BLaER1 (cell line): Measurements from ENCODE around the gene MANSC4.

Experiments used
- H3K27ac ChIP-seq: shearing (Covaris generic); formaldehyde crosslinking; 2 replicates; pipeline ENCODE4 v1.8.1; 2022
- H3K27me3 ChIP-seq: shearing (Covaris generic); formaldehyde crosslinking; 2 replicates; pipeline ENCODE4 v1.8.1; 2022
- H3K36me3 ChIP-seq: shearing (Covaris generic); formaldehyde crosslinking; 2 replicates; pipeline ENCODE4 v1.8.1; 2022
- H3K4me1 ChIP-seq: shearing (Covaris generic); formaldehyde crosslinking; 2 replicates; pipeline ENCODE4 v1.8.1; 2022
- H3K4me2 ChIP-seq: shearing (Covaris generic); formaldehyde crosslinking; 2 replicates; pipeline ENCODE4 v1.8.1; 2022
- H3K4me3 ChIP-seq: shearing (Covaris generic); formaldehyde crosslinking; 2 replicates; pipeline ENCODE4 v1.8.1; 2022
- H3K9ac ChIP-seq: shearing (Covaris generic); formaldehyde crosslinking; 2 replicates; pipeline ENCODE4 v1.8.1; 2022
- H3K9me3 ChIP-seq: shearing (Covaris generic); formaldehyde crosslinking; 2 replicates; pipeline ENCODE4 v1.8.1; 2022
- H4K20me1 ChIP-seq: shearing (Covaris generic); formaldehyde crosslinking; 2 replicates; pipeline ENCODE4 v1.8.1; 2022
- Cebpa-rat ChIP-seq: shearing (Covaris generic); IDR thresholded peaks from 2 replicates; pipeline ENCODE4 v1.8.1; 2022

The MANSC4 gene

DNA sequence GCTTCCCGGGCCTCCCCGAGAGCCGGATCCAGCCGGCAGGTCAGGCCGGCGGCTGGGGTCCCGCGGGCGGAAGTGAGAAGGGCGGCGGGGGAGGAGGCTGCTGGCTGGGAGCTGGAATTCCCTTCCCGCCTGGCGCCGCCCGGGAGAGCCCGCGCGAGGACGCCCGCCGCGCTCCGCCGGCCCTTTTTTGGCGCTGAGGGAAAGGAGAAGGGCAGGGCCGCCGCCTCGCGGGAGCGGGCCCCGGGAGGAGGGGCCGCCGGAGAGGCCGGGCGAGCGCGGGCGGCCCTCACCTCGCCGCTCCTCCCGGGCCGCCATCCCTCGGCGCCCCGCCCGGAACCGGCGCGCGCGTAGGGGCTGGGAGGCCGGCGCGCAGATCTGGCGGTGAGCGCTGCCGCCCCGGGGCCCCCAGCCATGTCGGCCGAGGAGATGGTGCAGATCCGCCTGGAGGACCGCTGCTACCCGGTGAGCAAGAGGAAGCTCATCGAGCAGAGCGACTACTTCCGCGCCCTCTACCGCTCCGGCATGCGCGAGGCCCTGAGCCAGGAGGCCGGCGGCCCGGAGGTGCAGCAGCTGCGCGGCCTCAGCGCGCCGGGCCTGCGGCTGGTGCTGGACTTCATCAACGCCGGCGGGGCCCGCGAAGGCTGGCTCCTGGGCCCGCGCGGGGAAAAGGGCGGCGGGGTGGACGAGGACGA lies at the start of gene MANSC4, which contains the start of gene KLHL42:
Gene MANSC4, minus strand, starts transcription at position 317 of the 692 bp plus-strand sequence. CDS start 8,960 bp downstream, outside the sequence.
Gene KLHL42, plus strand, starts transcription at position 314 of the 692 bp plus-strand sequence. Its CDS starts 98 bp downstream, at position 412.
- Histone ChIP-seq H3K4me1 (peaks cover 31% of the 10 kb centered on the region), H3K27ac (peak within 1 kb of the TSS; percentile 95)

DNA sequence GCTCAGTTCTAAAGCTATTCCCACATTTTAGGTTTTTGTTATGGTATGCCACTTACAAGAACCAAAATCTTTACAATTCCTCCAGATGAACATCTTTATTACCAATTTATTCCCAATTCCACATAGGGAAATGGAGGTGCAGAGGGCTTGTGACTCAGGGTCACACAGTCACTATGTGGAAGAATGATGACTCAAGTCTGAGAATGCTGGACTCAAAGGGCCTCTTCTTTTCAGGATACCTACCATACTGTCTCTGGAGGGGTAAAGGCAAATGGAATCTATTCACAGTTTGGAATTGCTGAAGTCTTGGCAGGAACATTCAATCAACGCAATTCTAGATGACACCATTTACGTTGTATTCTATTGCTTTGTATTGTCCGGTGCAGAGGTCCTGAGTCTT lies 48.2 kb upstream of the MANSC4 start:
- Histone ChIP-seq H3K36me3 (no peaks in the 10 kb centered on the region), H3K4me1 (no peaks in the 10 kb centered on the region), H3K9ac (no peak overlapping the region), H3K4me2 (no peak overlapping the region), H3K4me3 (no peak overlapping the region), H3K27me3 (no peaks in the 10 kb centered on the region), H3K27ac (no peak overlapping the region), H4K20me1 (no peaks in the 10 kb centered on the region), H3K9me3 (no peaks in the 10 kb centered on the region)
- no peak for TF ChIP-seq Cebpa-rat

More for the DNA sequence above, at the start of gene MANSC4, which contains the start of gene KLHL42:
- Histone ChIP-seq H3K4me2 (peak within 1 kb of the TSS; percentile 94), H3K27me3 (no peaks in the 10 kb centered on the region), H4K20me1 (no peaks in the 10 kb centered on the region), H3K9me3 (peaks cover 5% of the 10 kb centered on the region; the same call in 1 of the 2 replicates), H3K36me3 (peaks cover 21% of the 10 kb centered on the region), H3K4me3 (peak within 1 kb of the TSS; percentile 79), H3K9ac (peak within 1 kb of the TSS; percentile 93)
- TF ChIP-seq Cebpa-rat: no peak

DNA sequence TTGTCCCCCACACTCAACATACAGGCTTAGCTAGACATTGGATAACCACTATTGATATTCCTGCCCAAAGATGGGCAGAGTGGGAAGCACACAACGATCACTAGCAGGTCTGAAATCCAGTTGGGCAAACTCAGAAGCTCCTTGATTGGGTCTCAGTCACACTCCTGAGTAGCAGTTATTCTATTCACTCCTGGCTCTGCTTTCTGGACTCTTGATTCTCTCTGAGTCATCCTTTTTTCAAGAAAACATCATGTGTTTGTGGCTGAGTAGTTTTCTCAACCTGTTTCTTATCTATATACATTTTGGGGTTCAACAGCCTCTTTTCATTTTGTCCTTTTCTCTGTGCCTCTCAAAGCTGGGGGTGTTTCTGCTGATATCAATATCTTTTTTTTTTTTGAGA lies 46.0 kb upstream of the MANSC4 start:
- Histone ChIP-seq H3K4me3 (no peak overlapping the region), H4K20me1 (no peaks in the 10 kb centered on the region), H3K4me2 (no peak overlapping the region), H3K27ac (no peak overlapping the region), H3K9ac (no peak overlapping the region), H3K36me3 (no peaks in the 10 kb centered on the region), H3K4me1 (no peaks in the 10 kb centered on the region), H3K9me3 (no peaks in the 10 kb centered on the region), H3K27me3 (no peaks in the 10 kb centered on the region)
- TF ChIP-seq Cebpa-rat: no peak

DNA sequence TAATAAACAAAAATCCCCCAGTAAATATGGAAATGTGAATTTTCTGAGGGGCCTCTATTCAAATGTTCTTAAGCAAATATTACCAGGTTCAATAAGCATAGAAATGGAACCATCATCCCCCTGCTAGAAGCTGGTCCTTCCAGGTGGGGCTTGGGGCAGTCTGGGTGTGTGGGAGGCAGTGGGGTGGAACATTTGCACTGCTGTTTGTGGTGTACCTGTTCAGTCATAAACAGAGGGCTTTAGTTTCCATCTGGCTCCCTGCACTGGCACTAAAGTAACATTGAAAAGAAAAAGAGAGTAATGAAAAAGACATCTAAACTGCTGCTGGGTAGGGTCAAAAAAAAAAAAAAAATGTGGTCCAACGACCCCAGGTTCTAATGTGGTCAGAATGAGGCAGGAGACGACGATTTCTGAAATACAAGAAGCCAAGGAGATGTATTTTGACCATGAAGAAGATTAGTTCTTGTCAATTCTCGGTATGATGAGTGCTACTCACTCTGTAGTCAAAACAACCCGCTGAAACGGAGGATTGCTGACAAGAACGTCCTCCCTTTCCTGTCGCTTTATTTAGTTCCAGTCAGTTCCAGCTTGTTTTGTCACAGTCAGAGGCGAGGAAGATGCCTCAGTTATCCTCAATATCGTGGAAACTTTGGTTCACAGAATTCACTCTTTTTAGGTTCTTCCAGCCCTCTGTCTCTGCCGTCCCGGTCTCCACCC lies 44.2 kb upstream of the MANSC4 start:
- Histone ChIP-seq H3K9ac (no peak overlapping the region), H3K27ac (no peak overlapping the region), H4K20me1 (no peaks in the 10 kb centered on the region), H3K4me3 (no peak overlapping the region), H3K36me3 (no peaks in the 10 kb centered on the region), H3K9me3 (no peaks in the 10 kb centered on the region), H3K4me2 (no peak overlapping the region), H3K27me3 (no peaks in the 10 kb centered on the region), H3K4me1 (no peaks in the 10 kb centered on the region)
- no peak for TF ChIP-seq Cebpa-rat

DNA sequence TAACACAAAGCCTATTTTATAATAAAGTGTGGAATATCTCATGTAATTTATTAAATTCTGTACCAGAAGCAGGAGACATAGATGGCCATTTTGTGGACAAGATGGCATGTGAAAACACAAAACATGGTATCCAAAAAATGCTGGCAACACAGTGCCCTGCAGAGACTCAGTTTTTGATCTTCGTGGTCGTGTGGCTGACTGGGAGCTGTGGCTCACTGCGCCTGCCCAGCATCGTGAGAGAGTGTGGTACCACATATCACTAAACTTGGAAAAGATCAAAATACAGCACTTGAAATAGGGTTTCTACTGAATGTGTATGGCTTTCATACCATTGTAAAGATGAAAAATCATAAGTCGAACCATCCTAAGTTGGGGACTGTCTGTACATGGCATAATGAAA lies 43.0 kb upstream of the MANSC4 start:
- no peak overlapping the region for H3K27ac ChIP-seq

DNA sequence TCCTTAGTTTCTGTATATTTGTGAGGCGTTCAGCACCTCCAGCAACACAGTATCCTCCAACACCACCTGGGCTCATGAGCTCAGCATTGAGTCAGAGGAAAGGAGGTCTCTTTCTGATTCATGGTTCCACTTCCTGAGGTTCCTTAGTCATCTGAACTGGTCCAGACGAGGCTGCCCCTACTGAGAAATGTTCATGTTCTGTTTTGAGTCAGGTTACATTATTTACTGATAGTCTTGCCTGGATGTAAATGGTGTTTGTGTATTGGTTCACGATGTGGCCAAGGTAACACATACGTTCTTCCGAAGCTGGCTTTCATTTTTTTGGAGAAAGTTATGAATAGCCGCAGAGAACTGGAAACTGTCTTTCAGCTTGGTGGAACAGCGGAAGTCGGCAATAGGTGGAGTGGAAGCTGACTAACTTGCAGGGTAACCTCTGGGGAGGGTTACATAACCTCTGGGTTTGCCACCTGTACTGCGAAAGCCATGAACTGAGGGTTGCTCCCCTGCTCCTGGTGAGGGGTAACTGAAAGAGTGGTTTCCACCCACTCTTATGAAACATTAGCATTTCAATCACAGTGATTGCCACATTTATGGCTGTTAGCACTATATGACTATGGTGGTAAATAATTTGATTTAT lies 42.2 kb upstream of the MANSC4 start:
- H3K4me2 ChIP-seq: no peak overlapping the region
- no peaks in the 10 kb centered on the region for H3K4me1 ChIP-seq
- H3K9me3 ChIP-seq: no peaks in the 10 kb centered on the region
- TF ChIP-seq Cebpa-rat: no peak
- no peak overlapping the region for H3K4me3 ChIP-seq
- H4K20me1 ChIP-seq: no peaks in the 10 kb centered on the region
- H3K27ac ChIP-seq: no peak overlapping the region
- H3K27me3 ChIP-seq: no peaks in the 10 kb centered on the region
- no peak overlapping the region for H3K9ac ChIP-seq
- no peaks in the 10 kb centered on the region for H3K36me3 ChIP-seq

More for the DNA sequence above, 43.0 kb upstream of the MANSC4 start:
- Histone ChIP-seq H3K4me1 (no peaks in the 10 kb centered on the region), H3K27me3 (no peaks in the 10 kb centered on the region), H4K20me1 (no peaks in the 10 kb centered on the region), H3K9me3 (no peaks in the 10 kb centered on the region), H3K4me2 (no peak overlapping the region), H3K9ac (no peak overlapping the region), H3K4me3 (no peak overlapping the region), H3K36me3 (no peaks in the 10 kb centered on the region)
- TF ChIP-seq Cebpa-rat: no peak

DNA sequence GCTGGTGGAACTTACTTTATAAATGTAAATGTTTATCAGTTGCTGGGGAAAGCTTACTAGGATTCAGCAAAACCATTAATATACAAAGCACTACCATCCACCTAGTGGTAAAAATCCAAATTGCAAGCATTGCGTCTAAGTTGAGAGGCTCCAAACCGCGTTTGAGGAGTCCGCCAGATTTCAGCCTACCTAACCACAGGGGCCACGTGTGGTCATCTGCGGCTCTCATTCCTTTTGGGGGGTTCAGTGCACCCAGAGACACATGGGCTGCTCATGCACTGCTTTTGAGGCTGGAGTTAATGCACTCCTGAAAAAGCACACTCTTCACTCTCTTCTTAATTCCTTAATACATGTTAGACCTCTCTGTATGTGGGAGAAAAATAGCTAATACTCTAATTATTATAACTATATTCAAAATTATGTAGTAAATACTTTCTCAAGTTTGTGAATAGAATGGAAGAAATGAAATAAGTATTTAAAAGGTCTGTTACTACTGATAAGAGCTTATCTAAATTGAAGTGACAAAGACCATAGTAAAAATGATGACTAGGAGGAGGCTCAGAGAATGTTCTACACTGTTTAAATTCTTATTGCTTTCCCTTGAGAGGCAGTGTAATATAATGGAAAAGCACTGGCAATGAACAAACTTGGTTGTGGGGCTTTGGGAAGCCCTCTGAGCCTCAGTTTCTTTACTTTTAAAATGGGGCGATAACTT lies 41.4 kb upstream of the MANSC4 start:
- H3K4me1 ChIP-seq: no peaks in the 10 kb centered on the region
- no peak overlapping the region for H3K27ac ChIP-seq
- H3K36me3 ChIP-seq: no peaks in the 10 kb centered on the region
- H3K9ac ChIP-seq: no peak overlapping the region
- H3K4me3 ChIP-seq: no peak overlapping the region
- H3K27me3 ChIP-seq: no peaks in the 10 kb centered on the region
- H4K20me1 ChIP-seq: no peaks in the 10 kb centered on the region
- H3K4me2 ChIP-seq: no peak overlapping the region
- H3K9me3 ChIP-seq: no peaks in the 10 kb centered on the region
- TF ChIP-seq Cebpa-rat: no peak

DNA sequence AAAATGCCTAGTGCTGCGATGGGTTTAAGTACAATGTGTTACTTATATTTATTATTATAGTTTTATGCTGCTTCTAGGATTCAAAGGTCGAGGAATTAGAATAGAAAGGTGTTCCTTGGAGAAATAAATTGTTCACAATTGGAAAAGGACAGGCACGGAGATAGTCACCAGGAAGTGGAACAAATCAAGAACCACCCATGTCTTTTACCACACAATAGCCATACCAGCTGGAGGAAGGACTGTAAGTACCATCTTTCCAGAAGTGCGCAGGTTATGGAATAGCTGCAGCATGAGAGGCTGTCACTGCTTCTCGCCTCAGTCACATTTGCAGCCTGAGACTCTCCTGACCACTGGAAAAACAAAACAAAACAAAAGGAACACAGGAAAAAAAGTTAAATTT lies 40.5 kb upstream of the MANSC4 start:
- Histone ChIP-seq H3K9me3 (no peaks in the 10 kb centered on the region), H3K27ac (no peak overlapping the region), H3K4me1 (no peaks in the 10 kb centered on the region)

DNA sequence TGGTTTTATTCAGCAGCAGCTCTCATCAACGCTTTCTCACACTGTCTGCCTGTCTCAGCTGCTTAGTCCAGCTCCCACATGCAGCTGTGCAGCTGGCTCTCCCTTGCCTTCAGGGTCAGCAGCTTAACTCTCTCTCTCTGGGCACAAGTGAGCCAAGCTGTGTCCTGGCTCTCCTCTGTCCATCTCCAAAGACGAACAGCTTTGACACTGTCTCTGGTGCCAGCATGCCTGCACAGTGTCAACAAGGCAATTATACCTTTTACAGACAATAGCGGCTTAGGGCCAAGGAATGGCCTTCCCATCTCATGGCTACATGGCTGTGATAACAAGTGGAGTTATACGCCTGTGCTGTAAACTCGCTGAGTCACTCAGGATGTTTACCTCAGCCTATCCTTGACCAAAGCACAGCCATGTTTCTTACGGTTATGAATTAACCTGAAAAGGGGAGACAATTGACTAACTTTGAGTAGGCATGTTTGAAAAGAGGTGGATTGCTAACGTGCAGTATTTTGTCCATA lies 38.4 kb upstream of the MANSC4 start:
- H3K9ac ChIP-seq: no peak overlapping the region
- TF ChIP-seq Cebpa-rat: no peak
- no peaks in the 10 kb centered on the region for H3K27me3 ChIP-seq
- H3K4me2 ChIP-seq: no peak overlapping the region
- H3K4me3 ChIP-seq: no peak overlapping the region
- H4K20me1 ChIP-seq: no peaks in the 10 kb centered on the region
- H3K4me1 ChIP-seq: no peaks in the 10 kb centered on the region
- H3K27ac ChIP-seq: no peak overlapping the region
- H3K9me3 ChIP-seq: no peaks in the 10 kb centered on the region
- H3K36me3 ChIP-seq: no peaks in the 10 kb centered on the region

More for the DNA sequence above, 40.5 kb upstream of the MANSC4 start:
- no peak overlapping the region for H3K4me3 ChIP-seq
- no peaks in the 10 kb centered on the region for H3K27me3 ChIP-seq
- no peaks in the 10 kb centered on the region for H3K36me3 ChIP-seq
- TF ChIP-seq Cebpa-rat: no peak
- H3K4me2 ChIP-seq: no peak overlapping the region
- no peaks in the 10 kb centered on the region for H4K20me1 ChIP-seq
- H3K9ac ChIP-seq: no peak overlapping the region
